HEK293 (cell line): Measurements from ENCODE around the gene HLA-DRB1.

ENCODE experiments used
- CTCF ChIA-PET: fragments of 350-600 bp; formaldehyde crosslinking; extraction: SDS; loops from one replicate; lab custom pipeline; 2021; ENCODE audit warnings: antibody characterized with exemption; lab: Yijun Ruan, JAX
- POLR2A ChIA-PET: fragments of 300-600 bp; formaldehyde crosslinking; extraction: SDS; loops from one replicate; lab custom pipeline; 2020; ENCODE audit warnings: antibody characterized with exemption, inconsistent platforms; lab: Yijun Ruan, JAX
- H3K27ac ChIP-seq: fragments of 200-500 bp; sonication (Bioruptor generic); 2 replicates; pipeline ENCODE4 v1.5.1; 2014; ENCODE audit warnings: low read depth, low read length, control low read depth, inconsistent platforms; ENCODE audit errors: extremely low read depth
- H3K36me3 ChIP-seq, 2 experiments: fragments of 200-500 bp in 1 of 2; sonication (Bioruptor generic) in 1 of 2; 1 replicate in 1 of 2; 2 replicates in 1 of 2; pipeline ENCODE4 v1.5.1; 2014 to 2017; ENCODE audit warnings: inconsistent platforms in 2 of 2, low read length in 2 of 2; ENCODE audit not compliant: control insufficient read depth in 2 of 2, insufficient read depth in 1 of 2
- H3K4me1 ChIP-seq: fragments of 200-500 bp; sonication (Bioruptor generic); 2 replicates; pipeline ENCODE4 v1.5.1; 2014; ENCODE audit warnings: mild to moderate bottlenecking, low read length, inconsistent platforms; ENCODE audit not compliant: control insufficient read depth, insufficient read depth
- H3K4me3 ChIP-seq: 2 replicates; pipeline ENCODE4 v1.5.1; 2011; ENCODE audit warnings: low read depth, mild to moderate bottlenecking, control low read depth, low read length, moderate library complexity
- H3K9me3 ChIP-seq: fragments of 200-500 bp; sonication (Bioruptor generic); 2 replicates; pipeline ENCODE4 v1.5.1; 2014; ENCODE audit warnings: low read depth, low read length, inconsistent platforms; ENCODE audit not compliant: control insufficient read depth, insufficient read depth
- IKZF3 ChIP-seq: fragments of 450-650 bp; IDR thresholded peaks from 2 replicates; pipeline ENCODE4 v1.5.0; 2018; ENCODE audit warnings: missing biosample characterization, mild to moderate bottlenecking, missing genetic modification characterization, moderate library complexity
- PRDM1 ChIP-seq: fragments of 450-650 bp; formaldehyde crosslinking; IDR thresholded peaks from 2 replicates; pipeline ENCODE4; 2016; ENCODE audit warnings: missing biosample characterization, missing genetic modification characterization
- TSHZ1 ChIP-seq: fragments of 450-650 bp; formaldehyde crosslinking; IDR thresholded peaks from 2 replicates; pipeline ENCODE4 v1.5.1; 2016; ENCODE audit warnings: missing biosample characterization, missing genetic modification characterization, borderline replicate concordance
- ZFHX2 ChIP-seq: fragments of 450-650 bp; formaldehyde crosslinking; conservative IDR thresholded peaks from 2 replicates; pipeline ENCODE4 v1.5.1; 2016; ENCODE audit warnings: missing biosample characterization, missing genetic modification characterization
- ZNF121 ChIP-seq: fragments of 450-650 bp; formaldehyde crosslinking; IDR thresholded peaks from 2 replicates; pipeline ENCODE4 v1.5.1; 2016; ENCODE audit warnings: missing biosample characterization, missing genetic modification characterization
- ZNF184 ChIP-seq: fragments of 450-650 bp; IDR thresholded peaks from 2 replicates; pipeline ENCODE4 v1.5.1; 2018; ENCODE audit warnings: missing biosample characterization, mild to moderate bottlenecking, missing genetic modification characterization
- ZNF366 ChIP-seq: fragments of 450-650 bp; formaldehyde crosslinking; conservative IDR thresholded peaks from 2 replicates; pipeline ENCODE4 v1.5.1; 2016; ENCODE audit warnings: missing biosample characterization, missing genetic modification characterization
- ZNF514 ChIP-seq: fragments of 450-650 bp; formaldehyde crosslinking; IDR thresholded peaks from 2 replicates; pipeline ENCODE4 v1.5.1; 2016; ENCODE audit warnings: missing biosample characterization, missing genetic modification characterization
- ZNF549 ChIP-seq: fragments of 450-650 bp; IDR thresholded peaks from 2 replicates; pipeline ENCODE4 v1.5.1; 2018; ENCODE audit warnings: missing biosample characterization, missing genetic modification characterization, mild to moderate bottlenecking, inconsistent platforms, moderate library complexity
- ZNF664 ChIP-seq: fragments of 450-650 bp; formaldehyde crosslinking; IDR thresholded peaks from 2 replicates; pipeline ENCODE4 v1.5.1; 2016; ENCODE audit warnings: missing biosample characterization, missing genetic modification characterization
- ZNF76 ChIP-seq: fragments of 450-650 bp; formaldehyde crosslinking; IDR thresholded peaks from 2 replicates; pipeline ENCODE4; 2016; ENCODE audit warnings: low read depth, missing biosample characterization, missing genetic modification characterization, borderline replicate concordance
- ZNF791 ChIP-seq: fragments of 450-650 bp; formaldehyde crosslinking; IDR thresholded peaks from 2 replicates; pipeline ENCODE4 v1.5.1; 2016; ENCODE audit warnings: missing biosample characterization, missing genetic modification characterization
- ZSCAN30 ChIP-seq: fragments of 450-650 bp; IDR thresholded peaks from 2 replicates; pipeline ENCODE4 v1.5.1; 2018; ENCODE audit warnings: missing biosample characterization, mild to moderate bottlenecking, missing genetic modification characterization, moderate library complexity
- TF ChIP-seq, protein P1 (sequence below): fragments of 450-650 bp; formaldehyde crosslinking; IDR thresholded peaks from 2 replicates; pipeline ENCODE4 v1.5.1; 2017; ENCODE audit warnings: missing biosample characterization, missing genetic modification characterization
- TF ChIP-seq, protein P2 (sequence below): fragments of 450-650 bp; formaldehyde crosslinking; IDR thresholded peaks from 2 replicates; pipeline ENCODE4 v1.5.1; 2016; ENCODE audit warnings: missing biosample characterization, missing genetic modification characterization
- TF ChIP-seq, protein P3 (sequence below): fragments of 450-650 bp; formaldehyde crosslinking; IDR thresholded peaks from 2 replicates; pipeline ENCODE4 v1.5.1; 2016; ENCODE audit warnings: missing biosample characterization, missing genetic modification characterization

HLA-DRB1 gene

GRCh38 chr6:32589596-32590449 lies at the start of gene HLA-DRB1:
HLA-DRB1 (minus strand) TSS chr6:32589848; CDS start chr6:32589742, 106 bp downstream.
- Histone ChIP-seq H3K36me3 (no peaks in the 10 kb centered on the region), H3K4me3 (no peak within 1 kb of the TSS), H3K9me3 (no peaks in the 10 kb centered on the region), H3K4me1 (no peaks in the 10 kb centered on the region), H3K27ac (no peak within 1 kb of the TSS)
- POLR2A ChIA-PET, result no interaction called here
- CTCF ChIA-PET, result interaction anchor here (0.7 to 1.0 kb wide), 4 partner anchors 16 to 370 kb away, joined by 3 to 4 read pairs (median 3); no protein-coding TSS in a partner anchor
- no peak for TF ChIP-seq ZNF549 (tag by site-specific recombination)
- TF ChIP-seq TSHZ1, result no peak
- TF ChIP-seq IKZF3, result peak; percentile 47; the same call in 1 of the 2 replicates
- TF ChIP-seq ZNF791, result no peak

DNA sequence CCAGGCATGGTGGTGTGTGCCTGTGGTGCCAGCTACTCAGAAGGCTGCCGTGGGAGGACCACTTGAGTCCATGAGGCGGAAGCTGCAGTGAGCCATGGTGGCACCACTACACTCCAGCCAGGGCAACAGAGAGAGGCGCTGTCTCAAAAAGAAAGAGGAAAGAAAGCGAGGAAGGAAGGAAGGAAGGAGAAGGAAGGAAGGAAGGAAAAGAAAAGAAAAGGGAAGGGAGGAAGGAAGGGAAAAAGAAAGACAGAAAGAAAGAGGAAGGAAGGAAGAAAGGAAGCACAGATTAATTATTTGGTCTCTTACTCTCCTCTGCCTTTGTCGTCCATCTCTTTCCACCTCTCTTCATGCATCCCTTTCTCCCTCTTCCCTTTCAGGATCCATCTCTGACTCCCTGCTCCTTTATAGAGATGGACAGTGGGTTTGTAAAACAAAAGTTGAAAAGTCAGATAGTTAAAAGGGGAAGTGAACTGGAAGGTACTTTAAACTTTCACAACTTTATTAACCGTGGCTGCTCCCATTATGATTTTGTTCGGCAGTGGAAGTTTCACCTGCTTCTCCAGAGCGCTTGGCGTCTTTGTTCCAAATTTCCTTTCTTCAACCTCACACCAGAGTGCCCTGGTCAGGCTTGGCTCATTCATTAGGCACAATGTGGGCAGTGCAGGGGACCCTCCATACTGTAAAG lies 49.0 kb upstream of the HLA-DRB1 start:
- H3K36me3 ChIP-seq, result no peaks in the 10 kb centered on the region
- H3K4me1 ChIP-seq, result peaks cover 17% of the 10 kb centered on the region
- CTCF ChIA-PET, result interaction anchor here (1.3 to 8.5 kb wide), 3 partner anchors 16 to 316 kb away, joined by 3 to 101 read pairs (median 6); no protein-coding TSS in a partner anchor
- no peak overlapping the region for H3K27ac ChIP-seq
- no peak overlapping the region for H3K4me3 ChIP-seq
- H3K9me3 ChIP-seq, result no peaks in the 10 kb centered on the region
- TF ChIP-seq PRDM1 (tag by site-specific recombination) (peak; percentile 58), ZNF121 (tag by site-specific recombination) (peak; percentile 35; the same call in 1 of the 2 replicates), ZFHX2 (tag by site-specific recombination) (peak; percentile 19; the same call in 1 of the 2 replicates), ZNF664 (tag by site-specific recombination) (no peak), ZNF366 (peak; percentile 74), ZNF76 (tag by site-specific recombination) (no peak)
- TF ChIP-seq, protein P1, sequence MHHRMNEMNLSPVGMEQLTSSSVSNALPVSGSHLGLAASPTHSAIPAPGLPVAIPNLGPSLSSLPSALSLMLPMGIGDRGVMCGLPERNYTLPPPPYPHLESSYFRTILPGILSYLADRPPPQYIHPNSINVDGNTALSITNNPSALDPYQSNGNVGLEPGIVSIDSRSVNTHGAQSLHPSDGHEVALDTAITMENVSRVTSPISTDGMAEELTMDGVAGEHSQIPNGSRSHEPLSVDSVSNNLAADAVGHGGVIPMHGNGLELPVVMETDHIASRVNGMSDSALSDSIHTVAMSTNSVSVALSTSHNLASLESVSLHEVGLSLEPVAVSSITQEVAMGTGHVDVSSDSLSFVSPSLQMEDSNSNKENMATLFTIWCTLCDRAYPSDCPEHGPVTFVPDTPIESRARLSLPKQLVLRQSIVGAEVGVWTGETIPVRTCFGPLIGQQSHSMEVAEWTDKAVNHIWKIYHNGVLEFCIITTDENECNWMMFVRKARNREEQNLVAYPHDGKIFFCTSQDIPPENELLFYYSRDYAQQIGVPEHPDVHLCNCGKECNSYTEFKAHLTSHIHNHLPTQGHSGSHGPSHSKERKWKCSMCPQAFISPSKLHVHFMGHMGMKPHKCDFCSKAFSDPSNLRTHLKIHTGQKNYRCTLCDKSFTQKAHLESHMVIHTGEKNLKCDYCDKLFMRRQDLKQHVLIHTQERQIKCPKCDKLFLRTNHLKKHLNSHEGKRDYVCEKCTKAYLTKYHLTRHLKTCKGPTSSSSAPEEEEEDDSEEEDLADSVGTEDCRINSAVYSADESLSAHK (tag by site-specific recombination), result no peak
- TF ChIP-seq, all 188 proteins: peak for 4
- POLR2A ChIA-PET, result no interaction called here

GRCh38 chr6:32637883-32638282 lies 48.2 kb upstream of the HLA-DRB1 start:
- TF ChIP-seq, protein P2, sequence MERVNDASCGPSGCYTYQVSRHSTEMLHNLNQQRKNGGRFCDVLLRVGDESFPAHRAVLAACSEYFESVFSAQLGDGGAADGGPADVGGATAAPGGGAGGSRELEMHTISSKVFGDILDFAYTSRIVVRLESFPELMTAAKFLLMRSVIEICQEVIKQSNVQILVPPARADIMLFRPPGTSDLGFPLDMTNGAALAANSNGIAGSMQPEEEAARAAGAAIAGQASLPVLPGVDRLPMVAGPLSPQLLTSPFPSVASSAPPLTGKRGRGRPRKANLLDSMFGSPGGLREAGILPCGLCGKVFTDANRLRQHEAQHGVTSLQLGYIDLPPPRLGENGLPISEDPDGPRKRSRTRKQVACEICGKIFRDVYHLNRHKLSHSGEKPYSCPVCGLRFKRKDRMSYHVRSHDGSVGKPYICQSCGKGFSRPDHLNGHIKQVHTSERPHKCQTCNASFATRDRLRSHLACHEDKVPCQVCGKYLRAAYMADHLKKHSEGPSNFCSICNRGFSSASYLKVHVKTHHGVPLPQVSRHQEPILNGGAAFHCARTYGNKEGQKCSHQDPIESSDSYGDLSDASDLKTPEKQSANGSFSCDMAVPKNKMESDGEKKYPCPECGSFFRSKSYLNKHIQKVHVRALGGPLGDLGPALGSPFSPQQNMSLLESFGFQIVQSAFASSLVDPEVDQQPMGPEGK (tag by site-specific recombination), result no peak
- no peak for TF ChIP-seq ZNF514 (tag by site-specific recombination)
- no peak for TF ChIP-seq ZNF184 (tag by site-specific recombination)
- TF ChIP-seq, protein P3, sequence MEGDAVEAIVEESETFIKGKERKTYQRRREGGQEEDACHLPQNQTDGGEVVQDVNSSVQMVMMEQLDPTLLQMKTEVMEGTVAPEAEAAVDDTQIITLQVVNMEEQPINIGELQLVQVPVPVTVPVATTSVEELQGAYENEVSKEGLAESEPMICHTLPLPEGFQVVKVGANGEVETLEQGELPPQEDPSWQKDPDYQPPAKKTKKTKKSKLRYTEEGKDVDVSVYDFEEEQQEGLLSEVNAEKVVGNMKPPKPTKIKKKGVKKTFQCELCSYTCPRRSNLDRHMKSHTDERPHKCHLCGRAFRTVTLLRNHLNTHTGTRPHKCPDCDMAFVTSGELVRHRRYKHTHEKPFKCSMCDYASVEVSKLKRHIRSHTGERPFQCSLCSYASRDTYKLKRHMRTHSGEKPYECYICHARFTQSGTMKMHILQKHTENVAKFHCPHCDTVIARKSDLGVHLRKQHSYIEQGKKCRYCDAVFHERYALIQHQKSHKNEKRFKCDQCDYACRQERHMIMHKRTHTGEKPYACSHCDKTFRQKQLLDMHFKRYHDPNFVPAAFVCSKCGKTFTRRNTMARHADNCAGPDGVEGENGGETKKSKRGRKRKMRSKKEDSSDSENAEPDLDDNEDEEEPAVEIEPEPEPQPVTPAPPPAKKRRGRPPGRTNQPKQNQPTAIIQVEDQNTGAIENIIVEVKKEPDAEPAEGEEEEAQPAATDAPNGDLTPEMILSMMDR (tag by site-specific recombination), result no peak
- no peak for TF ChIP-seq ZSCAN30
- Histone ChIP-seq H3K9me3 (no peaks in the 10 kb centered on the region), H3K4me3 (no peak overlapping the region), H3K27ac (no peak overlapping the region), H3K36me3 (no peaks in the 10 kb centered on the region), H3K4me1 (peaks cover 17% of the 10 kb centered on the region)
- CTCF ChIA-PET, result interaction anchor here (1.3 to 8.5 kb wide), 4 partner anchors 15 to 442 kb away, joined by 3 to 101 read pairs (median 5); no protein-coding TSS in a partner anchor
- POLR2A ChIA-PET, result no interaction called here
